Uterus (tissue), 4 donors: ENCODE data around the gene PRKAG2. TPM values are rescaled to one million over a fixed set of nuclear protein-coding genes. Genes with fewer than 3 reads are reported as not detected.

Experiments
- DNase-seq, 2 donors: peaks; one replicate each; pipeline ENCODE4 v3.0.0-alpha.2; 2019 to 2020
- H3K27ac ChIP-seq, 2 donors: fragments of 200-600 bp; sonication (generic); 1 replicate in 1 of 2; 2 replicates in 1 of 2; pipeline ENCODE4 v1.5.1; 2016 to 2018
- H3K27me3 ChIP-seq, 2 donors: fragments of 200-600 bp; sonication (generic); one replicate each; pipeline ENCODE4 v1.5.1; 2018 to 2019; ENCODE audit warnings: control low read depth in 1 of 2
- H3K36me3 ChIP-seq, 2 donors: fragments of 200-600 bp; sonication (generic); one replicate each; pipeline ENCODE4 v1.5.1; 2019; ENCODE audit warnings: control low read depth in 1 of 2
- H3K4me1 ChIP-seq, 2 donors: fragments of 200-600 bp; sonication (generic); one replicate each; pipeline ENCODE4 v1.5.1; 2018 to 2019; ENCODE audit warnings: control low read depth in 1 of 2
- H3K4me3 ChIP-seq, 2 donors: fragments of 200-600 bp; sonication (generic); 1 replicate in 1 of 2; 2 replicates in 1 of 2; pipeline ENCODE4 v1.5.1; 2018 to 2019; ENCODE audit warnings: mild to moderate bottlenecking in 1 of 2
- H3K9me3 ChIP-seq, 2 donors: fragments of 200-600 bp; sonication (generic); one replicate each; pipeline ENCODE4 v1.5.1; 2019; ENCODE audit warnings: control low read depth in 1 of 2
- POLR2A ChIP-seq, 2 donors: fragments of 450-650 bp; IDR thresholded peaks; one replicate each; pipeline ENCODE4 v1.6.1; 2016; ENCODE audit warnings: antibody characterized with exemption in 2 of 2, mild to moderate bottlenecking in 1 of 2, moderate library complexity in 1 of 2
- intact Hi-C: fragments of 100-400 bp; cut with DNase I; formaldehyde crosslinking; loops from one replicate; pipeline ENCODE4 v1.15.1; 2023; ENCODE audit warnings: low total_unique reads
- total RNA-seq, 4 donors: library from RNA; depleted of rRNA in 3 of 4; stranded (reverse); fragments of >200 nt in 3 of 4; gene quantifications; one replicate each; pipeline versions ENCODE4 v1.1.0 to v1.2.4, GENCODE V29; 2014 to 2023
- TF ChIP-seq, protein P1 (sequence below), 4 experiments: fragments of 200-600 bp in 2 of 4; fragments of 450-650 bp in 2 of 4; sonication (generic) in 2 of 4; IDR thresholded peaks; one replicate each; pipeline ENCODE4 v1.5.1; 2016 to 2019; ENCODE audit warnings: antibody characterized with exemption in 4 of 4, mild to moderate bottlenecking in 2 of 4, moderate library complexity in 1 of 4
- donor health status: DM: yes; HTN: yes; CAD: no.

The PRKAG2 gene
- total RNA-seq, 4 donors from 2014 or later, result 15.1 to 66.2 (median 33.6) TPM

DNA sequence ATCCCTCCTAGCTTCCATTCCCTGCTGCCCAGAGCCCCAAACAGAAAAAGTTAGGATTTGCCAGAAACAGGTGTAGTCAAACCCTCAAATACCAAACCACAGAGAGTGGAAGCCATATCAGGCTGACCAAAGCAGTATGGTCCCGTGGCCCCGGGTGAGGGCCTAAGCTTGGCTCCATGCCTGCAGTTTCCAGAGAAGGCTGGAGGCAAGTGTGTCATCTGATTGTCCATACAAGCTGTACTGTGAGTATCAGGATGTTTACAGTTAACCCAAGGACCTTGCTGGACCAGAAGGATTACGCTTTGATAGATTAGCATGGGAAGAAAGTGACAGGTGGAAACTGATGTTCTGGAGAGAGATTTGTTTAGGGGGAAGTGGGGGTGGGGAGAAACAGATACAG is 96.3 kb downstream of the PRKAG2 start:
- TF ChIP-seq, protein P1, sequence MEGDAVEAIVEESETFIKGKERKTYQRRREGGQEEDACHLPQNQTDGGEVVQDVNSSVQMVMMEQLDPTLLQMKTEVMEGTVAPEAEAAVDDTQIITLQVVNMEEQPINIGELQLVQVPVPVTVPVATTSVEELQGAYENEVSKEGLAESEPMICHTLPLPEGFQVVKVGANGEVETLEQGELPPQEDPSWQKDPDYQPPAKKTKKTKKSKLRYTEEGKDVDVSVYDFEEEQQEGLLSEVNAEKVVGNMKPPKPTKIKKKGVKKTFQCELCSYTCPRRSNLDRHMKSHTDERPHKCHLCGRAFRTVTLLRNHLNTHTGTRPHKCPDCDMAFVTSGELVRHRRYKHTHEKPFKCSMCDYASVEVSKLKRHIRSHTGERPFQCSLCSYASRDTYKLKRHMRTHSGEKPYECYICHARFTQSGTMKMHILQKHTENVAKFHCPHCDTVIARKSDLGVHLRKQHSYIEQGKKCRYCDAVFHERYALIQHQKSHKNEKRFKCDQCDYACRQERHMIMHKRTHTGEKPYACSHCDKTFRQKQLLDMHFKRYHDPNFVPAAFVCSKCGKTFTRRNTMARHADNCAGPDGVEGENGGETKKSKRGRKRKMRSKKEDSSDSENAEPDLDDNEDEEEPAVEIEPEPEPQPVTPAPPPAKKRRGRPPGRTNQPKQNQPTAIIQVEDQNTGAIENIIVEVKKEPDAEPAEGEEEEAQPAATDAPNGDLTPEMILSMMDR (IDR thresholded peaks at IDR 0.05), result no peak
- no peak for TF ChIP-seq POLR2A (IDR thresholded peaks at IDR 0.05)
- H3K36me3 ChIP-seq, result no peaks in the 10 kb centered on the region
- DNase-seq, result no peak
- intact Hi-C loops, result no loop called here
- no peak overlapping the region for H3K4me3 ChIP-seq
- H3K27me3 ChIP-seq, result no peaks in the 10 kb centered on the region
- H3K9me3 ChIP-seq, result no peaks in the 10 kb centered on the region
- H3K4me1 ChIP-seq, result no peaks in the 10 kb centered on the region
- H3K27ac ChIP-seq, result no peak overlapping the region

DNA sequence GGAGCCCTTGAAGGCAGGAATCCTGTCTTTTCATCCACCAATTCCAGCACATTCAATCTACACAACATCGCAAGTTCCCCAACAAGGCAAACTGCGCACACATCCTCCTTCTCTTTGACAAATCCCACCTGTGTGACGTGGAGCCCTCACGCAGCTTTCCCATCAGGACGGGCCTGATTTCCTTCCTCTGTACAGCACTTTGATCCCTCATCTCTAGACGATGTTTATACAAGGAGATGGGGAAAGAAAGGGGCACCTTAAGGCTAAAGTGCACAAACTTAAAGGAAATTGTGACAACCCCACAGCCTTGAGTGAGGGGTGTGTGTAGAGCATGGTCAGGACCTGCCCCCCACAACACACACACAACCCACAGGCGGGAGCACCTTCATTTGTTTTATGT is 97.2 kb downstream of the PRKAG2 start:
- Histone ChIP-seq H3K9me3 (no peaks in the 10 kb centered on the region), H3K4me1 (no peaks in the 10 kb centered on the region), H3K4me3 (no peak overlapping the region), H3K27ac (no peak overlapping the region), H3K27me3 (no peaks in the 10 kb centered on the region), H3K36me3 (no peaks in the 10 kb centered on the region)
- TF ChIP-seq POLR2A (IDR thresholded peaks at IDR 0.05), result no peak
- TF ChIP-seq, protein P1 (IDR thresholded peaks at IDR 0.05), result no peak
- intact Hi-C loops, result no loop called here
- DNase-seq, result no peak

DNA sequence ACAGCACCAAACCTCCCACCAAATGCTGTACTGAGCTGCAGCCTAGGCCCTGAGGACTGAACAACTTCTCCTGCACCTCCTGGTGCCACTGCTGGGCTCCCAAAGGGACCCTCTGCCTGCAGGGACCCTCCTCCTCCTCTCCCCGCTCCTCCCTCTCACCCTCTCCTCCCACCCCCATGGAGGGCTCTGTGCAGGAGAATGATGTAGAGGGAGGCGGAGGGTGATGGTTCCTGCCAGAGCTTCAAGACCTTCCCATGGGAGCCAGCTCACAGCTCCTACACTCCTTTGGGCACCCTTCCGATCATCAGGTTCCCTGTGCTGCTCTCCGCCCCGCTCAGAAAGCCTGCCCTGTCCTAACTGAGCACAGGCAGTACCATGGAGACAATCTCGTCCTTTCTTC is 97.7 kb downstream of the PRKAG2 start:
- H3K4me3 ChIP-seq, result no peak overlapping the region
- DNase-seq, result no peak
- H3K4me1 ChIP-seq, result no peaks in the 10 kb centered on the region
- no peak for TF ChIP-seq POLR2A (IDR thresholded peaks at IDR 0.05)
- TF ChIP-seq, protein P1 (IDR thresholded peaks at IDR 0.05), result no peak
- H3K9me3 ChIP-seq, result no peaks in the 10 kb centered on the region
- H3K36me3 ChIP-seq, result no peaks in the 10 kb centered on the region
- H3K27me3 ChIP-seq, result no peaks in the 10 kb centered on the region
- no peak overlapping the region for H3K27ac ChIP-seq
- intact Hi-C loops, result no loop called here

DNA sequence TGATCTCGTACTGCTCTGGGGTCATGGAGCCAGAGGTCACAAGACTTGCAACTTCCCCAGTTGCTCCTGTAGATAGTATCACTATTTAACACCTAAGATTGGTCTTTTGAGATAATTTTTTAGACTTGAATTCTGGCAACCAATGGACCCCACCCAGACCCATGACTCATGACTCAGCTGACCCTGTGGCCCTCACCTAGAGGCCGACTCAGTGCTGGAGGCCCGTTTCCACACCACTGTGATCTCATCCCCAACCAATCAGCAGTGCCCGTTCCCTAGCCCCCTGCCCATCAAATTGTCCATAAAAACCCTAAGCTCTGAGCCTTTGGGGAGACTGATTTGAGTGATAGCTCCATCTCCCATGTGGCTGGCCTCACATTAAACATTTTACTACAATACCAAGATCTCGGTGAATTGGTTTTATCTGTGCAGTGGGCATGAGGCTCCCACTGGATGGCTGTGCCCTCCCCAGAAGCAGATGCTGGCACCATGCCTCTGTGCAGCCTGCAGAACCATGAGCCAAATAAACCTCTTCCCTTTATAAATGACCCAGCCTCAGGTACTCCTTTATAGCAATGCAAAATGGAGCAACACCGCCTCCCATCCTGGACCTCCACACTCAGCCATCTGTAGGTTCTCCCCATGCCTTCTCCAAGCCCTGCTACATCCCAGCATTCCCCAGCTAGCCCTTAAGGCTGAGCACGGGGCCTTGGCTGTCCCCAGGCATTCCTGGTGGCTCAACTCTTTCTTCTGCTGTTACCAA is 98.8 kb downstream of the PRKAG2 start:
- no peak overlapping the region for H3K27ac ChIP-seq
- H3K27me3 ChIP-seq, result no peaks in the 10 kb centered on the region
- intact Hi-C loops, result no loop called here
- H3K4me1 ChIP-seq, result no peaks in the 10 kb centered on the region
- DNase-seq, result no peak
- no peaks in the 10 kb centered on the region for H3K36me3 ChIP-seq
- H3K9me3 ChIP-seq, result no peaks in the 10 kb centered on the region
- no peak overlapping the region for H3K4me3 ChIP-seq
- TF ChIP-seq, protein P1 (IDR thresholded peaks at IDR 0.05), result no peak
- TF ChIP-seq POLR2A (IDR thresholded peaks at IDR 0.05), result no peak

DNA sequence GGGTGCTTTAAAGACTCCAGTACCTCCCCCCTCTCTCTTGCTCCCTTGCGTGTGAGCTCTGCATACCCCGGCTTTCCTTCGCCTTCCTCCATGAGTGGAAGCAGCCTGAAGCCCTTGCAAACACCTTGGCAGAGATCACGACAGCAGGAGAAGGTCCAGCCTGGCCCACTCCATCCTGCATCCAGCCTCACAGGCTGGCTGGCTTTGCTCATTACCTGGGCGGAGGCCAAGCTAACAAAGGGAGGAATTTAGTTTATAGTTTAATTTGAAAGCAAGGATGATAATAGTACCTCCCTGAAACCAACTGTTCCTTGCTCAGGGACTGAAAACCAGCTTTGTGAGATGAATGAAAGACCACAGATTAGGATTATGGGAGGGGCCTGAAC is 99.4 kb downstream of the PRKAG2 start:
- TF ChIP-seq, protein P1 (IDR thresholded peaks at IDR 0.05), result no peak
- no peak for TF ChIP-seq POLR2A (IDR thresholded peaks at IDR 0.05)
- Histone ChIP-seq H3K36me3 (no peaks in the 10 kb centered on the region), H3K4me1 (no peaks in the 10 kb centered on the region), H3K27me3 (no peaks in the 10 kb centered on the region), H3K9me3 (no peaks in the 10 kb centered on the region), H3K27ac (no peak overlapping the region), H3K4me3 (no peak overlapping the region)
- intact Hi-C loops, result no loop called here
- no peak for DNase-seq
